CD4-positive, alpha-beta T cell treated with Interleukin-12 subunit alpha and Interleukin-12 subunit beta, for 1 hour (primary cell): ENCODE data around the gene CACNA1I.
A peak's percentile ranks its signal among the peaks of the same experiment; 100 is the strongest.

Experiments
- DNase-seq: peaks from one replicate; pipeline ENCODE4 v3.0.0-alpha.2; 2020

CACNA1I gene

DNA sequence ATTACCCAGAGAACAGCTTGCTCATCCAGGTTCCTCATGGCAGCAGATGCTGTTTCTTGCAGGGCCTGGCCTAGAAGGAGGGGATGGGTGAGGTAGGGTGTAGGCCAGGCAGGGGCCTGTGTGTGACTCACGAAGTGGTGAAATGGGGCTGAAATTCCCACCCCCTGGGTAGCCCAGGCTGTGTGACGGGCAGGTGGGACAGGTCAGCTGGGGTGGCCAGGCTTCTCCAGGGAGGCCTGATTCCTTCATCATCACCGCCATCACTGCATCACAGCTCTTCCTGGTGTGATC lies 83.2 kb downstream of the CACNA1I start:
- no peak for DNase-seq

DNA sequence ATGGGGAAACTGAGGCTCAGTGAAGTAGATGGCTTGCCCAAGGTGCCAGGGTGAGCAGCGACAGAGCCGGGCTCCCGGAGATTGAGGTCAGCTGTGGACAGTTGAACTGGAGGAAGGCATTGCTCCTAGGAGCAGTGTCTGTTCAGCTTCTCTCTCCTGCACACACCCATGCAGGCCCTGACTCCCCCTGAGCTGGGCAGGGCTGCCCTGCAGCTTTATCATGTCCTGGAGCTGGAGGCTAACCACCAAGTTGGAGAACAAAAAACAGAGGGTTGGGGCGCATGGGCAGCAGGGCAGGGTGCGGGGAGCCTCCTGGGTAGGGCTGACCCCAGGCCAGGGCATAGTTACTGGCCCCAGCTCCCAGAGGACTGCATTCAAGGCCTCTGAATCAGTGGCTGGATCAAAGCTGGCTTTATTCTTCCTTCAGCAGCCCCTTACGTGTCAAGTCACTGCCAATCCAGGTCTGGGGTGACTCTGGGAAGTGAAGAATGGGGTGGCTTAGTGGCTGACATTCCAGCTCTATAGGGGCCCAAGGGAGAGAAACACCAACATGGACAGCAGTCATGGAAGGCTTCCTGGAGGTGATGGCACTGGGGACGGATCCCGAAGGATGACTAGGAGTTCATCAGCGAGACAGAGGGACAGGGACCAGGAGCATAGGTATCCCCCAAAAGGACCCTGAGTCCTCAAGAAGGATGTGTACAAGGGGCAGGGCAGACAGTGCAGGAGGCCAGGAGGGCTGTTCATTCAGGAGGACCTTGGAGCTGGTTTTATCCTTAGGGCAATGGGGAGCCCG lies 83.8 kb downstream of the CACNA1I start:
- DNase-seq: no peak

- no peak for DNase-seq
Measured at GRCh38 chr22:39655004-39655579, 84.5 kb downstream of the CACNA1I start.

DNA sequence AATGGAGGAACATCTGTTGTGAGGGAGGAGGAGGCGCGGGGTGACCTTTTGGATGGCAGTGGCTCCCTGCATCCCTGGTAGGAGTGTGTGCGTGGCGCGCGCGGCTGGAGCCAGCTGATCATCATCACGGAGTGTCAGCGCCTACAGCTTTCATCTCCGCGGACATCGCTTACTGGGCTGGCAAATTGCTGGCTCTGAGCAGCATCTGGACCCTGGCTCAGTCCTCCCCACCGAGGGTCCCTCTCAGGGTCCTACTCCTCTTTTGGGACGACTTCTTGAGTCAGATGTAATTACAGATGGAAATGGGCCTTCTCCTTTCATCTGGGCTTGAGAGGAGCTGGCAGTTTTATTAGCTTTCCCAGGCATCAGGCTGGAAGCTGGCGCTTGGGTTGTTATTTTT lies 85.3 kb downstream of the CACNA1I start:
- no peak for DNase-seq

- DNase-seq: no peak
Measured at GRCh38 chr22:39656495-39657490, 86.2 kb downstream of the CACNA1I start.

GRCh38 chr22:39658367-39658766 lies 87.8 kb downstream of the CACNA1I start:
- DNase-seq: peak; percentile 60

DNA sequence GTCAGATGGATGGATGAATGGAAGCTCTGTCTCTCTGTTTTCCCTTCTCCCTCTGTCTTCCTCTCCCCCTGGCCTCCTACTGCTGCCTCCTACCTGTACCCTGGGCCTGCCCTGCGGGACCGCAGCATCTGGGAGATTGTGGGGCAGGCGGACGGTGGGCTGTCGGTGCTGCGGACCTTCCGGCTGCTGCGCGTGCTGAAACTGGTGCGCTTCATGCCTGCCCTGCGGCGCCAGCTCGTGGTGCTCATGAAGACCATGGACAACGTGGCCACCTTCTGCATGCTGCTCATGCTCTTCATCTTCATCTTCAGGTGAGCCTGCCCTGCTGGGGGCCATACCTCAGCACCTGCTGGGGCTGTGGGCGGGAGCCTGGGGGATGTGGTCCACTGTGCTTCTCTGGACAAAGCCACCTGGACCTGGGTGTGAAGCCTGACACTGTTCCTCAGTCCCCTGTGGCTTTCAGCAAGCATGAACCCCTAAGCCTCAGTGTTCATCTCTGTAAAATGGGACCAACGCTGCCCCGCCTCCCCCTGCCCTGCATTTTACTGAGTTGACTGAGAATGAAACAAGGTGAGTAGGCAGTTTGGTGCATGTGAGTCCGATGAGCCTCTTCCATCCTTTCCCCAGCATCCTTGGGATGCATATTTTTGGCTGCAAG lies 88.4 kb downstream of the CACNA1I start:
- no peak for DNase-seq

DNA sequence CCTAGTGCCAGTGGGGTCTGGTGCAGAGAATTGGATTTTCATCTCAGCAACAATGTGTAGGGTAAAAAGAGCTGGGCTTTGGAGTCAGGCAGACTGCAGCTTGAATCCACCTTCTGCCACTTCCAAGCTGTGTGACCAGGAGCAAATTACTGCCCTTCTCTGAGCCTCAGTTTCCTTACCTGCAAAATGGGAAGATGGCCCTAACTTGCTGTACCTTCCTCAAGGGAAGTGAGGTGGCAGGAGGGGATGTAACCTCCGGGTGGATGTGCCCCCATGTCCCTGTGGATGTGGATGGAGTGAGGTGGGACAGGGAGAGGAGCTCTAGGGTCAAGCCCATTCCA lies 90.9 kb downstream of the CACNA1I start:
- no peak for DNase-seq

GRCh38 chr22:39661842-39662685 lies 91.5 kb downstream of the CACNA1I start:
- peak; percentile 88 for DNase-seq

- no peak for DNase-seq
Measured at GRCh38 chr22:39662686-39663052, 92.1 kb downstream of the CACNA1I start.

- DNase-seq: no peak
Measured at GRCh38 chr22:39663751-39664150, 93.2 kb downstream of the CACNA1I start.

DNA sequence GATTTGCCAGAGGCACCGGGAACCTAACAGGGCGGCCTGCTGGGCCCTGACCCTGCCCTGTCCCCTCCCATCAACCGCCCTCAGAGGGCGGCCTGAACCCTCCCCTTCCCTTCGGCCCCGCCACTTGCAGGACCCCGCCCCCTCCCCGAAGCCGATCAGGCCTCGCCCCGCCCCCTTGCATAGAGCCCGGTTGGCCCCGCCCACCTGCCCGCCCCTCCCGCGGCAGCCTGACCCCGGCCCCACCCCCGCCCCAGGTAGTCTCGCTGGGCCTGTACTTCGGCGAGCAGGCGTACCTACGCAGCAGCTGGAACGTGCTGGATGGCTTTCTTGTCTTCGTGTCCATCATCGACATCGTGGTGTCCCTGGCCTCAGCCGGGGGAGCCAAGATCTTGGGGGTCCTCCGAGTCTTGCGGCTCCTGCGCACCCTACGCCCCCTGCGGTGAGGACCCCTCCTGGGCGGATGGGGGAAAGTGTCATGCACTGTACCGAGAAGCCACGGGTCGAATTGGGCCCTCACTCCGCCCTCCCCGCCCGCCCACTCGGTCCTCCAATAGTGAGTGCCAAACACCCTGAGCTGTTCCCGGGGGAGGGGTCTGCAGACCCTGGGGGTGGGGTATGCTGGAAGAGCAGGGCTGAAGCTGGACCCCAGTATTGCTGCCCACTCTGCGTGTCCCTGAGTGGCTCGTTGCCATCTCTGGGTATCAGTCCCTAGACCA lies 94.1 kb downstream of the CACNA1I start:
- DNase-seq: peak; percentile 45

DNA sequence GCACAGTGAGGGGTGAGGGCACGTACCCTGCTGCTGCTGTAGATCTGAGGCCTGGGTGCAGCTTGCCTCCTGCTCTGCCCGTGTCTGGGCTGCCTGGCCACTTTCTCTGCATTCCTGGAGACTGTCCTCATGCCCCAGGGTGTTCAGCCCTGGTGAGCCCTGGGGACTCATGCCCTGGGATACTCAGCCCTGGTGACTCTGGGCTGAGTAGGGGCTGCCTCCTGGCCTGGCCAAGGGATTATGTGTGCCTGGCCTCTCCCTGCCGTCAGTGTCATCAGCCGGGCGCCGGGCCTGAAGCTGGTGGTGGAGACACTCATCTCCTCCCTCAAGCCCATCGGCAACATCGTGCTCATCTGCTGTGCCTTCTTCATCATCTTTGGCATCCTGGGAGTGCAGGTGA lies 94.7 kb downstream of the CACNA1I start:
- DNase-seq: no peak

DNA sequence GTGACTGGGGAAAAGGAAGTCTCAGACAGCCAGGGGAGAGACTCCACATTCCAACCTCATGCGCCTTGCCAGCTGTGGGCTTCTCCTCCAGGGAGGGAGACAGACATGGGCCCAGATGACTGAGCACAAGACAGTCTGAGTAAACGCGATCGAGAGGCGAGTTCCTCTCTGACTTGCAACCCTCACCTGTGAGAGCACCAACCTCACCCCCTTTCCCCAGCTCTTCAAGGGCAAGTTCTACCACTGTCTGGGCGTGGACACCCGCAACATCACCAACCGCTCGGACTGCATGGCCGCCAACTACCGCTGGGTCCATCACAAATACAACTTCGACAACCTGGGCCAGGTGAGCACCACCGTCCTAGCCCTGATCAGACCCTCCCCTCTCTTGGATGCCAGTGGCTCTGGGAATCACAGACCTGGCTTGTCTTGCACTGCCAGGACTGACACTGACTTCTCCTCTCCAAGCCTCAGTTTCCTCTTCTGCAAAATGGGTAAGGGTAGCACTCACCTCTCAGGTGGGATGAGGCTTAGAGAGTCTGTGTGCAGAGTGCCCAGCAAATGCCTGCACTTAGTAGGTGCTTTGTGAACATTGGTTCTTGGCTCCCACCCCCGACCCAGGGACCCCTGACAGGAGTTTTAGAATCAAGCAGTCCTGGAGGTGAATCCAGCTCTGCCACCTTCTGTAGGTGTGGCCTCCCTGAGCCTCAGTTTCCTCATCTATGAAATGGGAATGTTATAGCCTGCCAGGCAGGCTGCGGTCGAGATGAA lies 95.3 kb downstream of the CACNA1I start:
- DNase-seq: no peak

DNA sequence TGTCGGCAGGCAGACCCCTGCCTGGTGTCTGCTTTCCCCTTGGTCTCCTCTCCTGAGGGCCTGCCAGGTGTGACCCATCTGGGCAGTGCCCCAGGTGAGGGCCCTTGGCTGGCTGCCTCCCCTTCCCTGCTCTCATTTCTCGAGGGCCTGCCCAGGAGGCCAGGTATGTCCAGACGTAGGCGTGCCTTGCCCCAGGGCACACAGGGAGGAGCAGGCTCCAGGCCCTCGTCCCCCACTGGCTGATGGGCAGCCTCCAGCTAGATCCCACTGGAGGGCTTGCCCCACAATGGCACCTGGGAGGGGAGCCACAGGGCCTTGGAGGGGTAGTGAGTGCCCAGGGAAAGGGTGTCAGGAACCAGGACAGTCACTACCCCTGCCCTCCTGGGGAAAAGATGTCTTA lies 95.9 kb downstream of the CACNA1I start:
- DNase-seq: no peak

- no peak for DNase-seq
Measured at GRCh38 chr22:39666926-39667325, 96.4 kb downstream of the CACNA1I start.

- DNase-seq: no peak
Measured at GRCh38 chr22:39669432-39669831, 98.9 kb downstream of the CACNA1I start.

- DNase-seq: no peak
Measured at GRCh38 chr22:39671936-39672335, 101.4 kb downstream of the CACNA1I start.

GRCh38 chr22:39674536-39674935 lies 104.0 kb downstream of the CACNA1I start:
- DNase-seq: no peak

DNA sequence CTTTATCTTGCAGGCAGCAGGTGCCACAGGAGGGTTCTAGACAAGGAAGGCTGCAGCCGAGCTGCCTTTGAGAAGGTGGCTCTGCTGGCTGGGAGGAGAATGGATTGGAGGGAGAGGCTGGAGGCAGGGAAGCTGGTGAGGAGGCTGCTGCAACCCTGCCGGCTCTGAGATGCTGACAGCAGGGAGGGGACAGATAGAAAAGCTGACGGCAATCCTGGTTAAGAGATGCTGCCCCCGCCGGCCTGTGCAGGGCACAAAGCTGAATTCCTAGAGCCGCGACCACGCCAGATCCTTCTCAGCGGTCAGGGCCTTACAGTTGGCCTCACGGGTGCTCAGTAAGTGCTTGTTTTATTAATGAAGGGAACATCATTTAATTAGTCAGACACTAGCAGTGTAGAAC lies 105.4 kb downstream of the CACNA1I start:
- no peak for DNase-seq

GRCh38 chr22:39677967-39678366 lies 107.4 kb downstream of the CACNA1I start:
- DNase-seq: no peak
